ENCODE results near the gene RHBDD2. TPM values are rescaled to one million over a fixed set of nuclear protein-coding genes. Genes with fewer than 3 reads are reported as not detected.
A peak's percentile ranks its signal among the peaks of the same experiment; 100 is the strongest.

Gene RHBDD2
- total RNA-seq, 1 donor from 2014 or later: 85.6 TPM

DNA sequence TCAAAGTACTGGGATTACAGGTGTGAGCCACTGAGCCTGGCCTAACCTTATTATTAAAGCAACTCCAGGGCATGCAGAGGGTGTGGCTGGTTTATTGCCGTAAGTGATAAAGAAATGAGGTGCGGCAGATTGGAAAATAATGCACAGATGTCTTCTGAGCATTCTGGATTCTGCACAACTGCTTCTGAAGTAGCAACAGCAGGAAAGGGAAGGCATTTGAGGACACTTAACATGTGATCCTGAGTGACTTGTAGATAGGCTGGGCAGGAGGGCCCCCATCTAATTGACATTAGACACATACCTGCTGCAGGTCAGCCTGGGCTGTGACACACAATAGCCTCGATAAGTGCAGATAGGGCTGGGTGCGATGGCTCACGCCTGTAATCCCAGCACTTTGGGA is 5.6 kb downstream of the RHBDD2 start:
- Mint-ChIP-seq H3K9me3 (ENCODE audit: unreplicated experiment) (no peaks in the 10 kb centered on the region), H3K4me3 (ENCODE audit: unreplicated experiment) (no peak overlapping the region), H3K27ac (ENCODE audit: unreplicated experiment) (no peak overlapping the region), H3K4me1 (ENCODE audit: low read depth, unreplicated experiment) (peaks cover 1% of the 10 kb centered on the region), H3K27me3 (ENCODE audit: unreplicated experiment) (peaks cover 6% of the 10 kb centered on the region), H3K36me3 (ENCODE audit: unreplicated experiment) (no peaks in the 10 kb centered on the region)
- no peak for DNase-seq
- TF ChIP-seq, protein P1, sequence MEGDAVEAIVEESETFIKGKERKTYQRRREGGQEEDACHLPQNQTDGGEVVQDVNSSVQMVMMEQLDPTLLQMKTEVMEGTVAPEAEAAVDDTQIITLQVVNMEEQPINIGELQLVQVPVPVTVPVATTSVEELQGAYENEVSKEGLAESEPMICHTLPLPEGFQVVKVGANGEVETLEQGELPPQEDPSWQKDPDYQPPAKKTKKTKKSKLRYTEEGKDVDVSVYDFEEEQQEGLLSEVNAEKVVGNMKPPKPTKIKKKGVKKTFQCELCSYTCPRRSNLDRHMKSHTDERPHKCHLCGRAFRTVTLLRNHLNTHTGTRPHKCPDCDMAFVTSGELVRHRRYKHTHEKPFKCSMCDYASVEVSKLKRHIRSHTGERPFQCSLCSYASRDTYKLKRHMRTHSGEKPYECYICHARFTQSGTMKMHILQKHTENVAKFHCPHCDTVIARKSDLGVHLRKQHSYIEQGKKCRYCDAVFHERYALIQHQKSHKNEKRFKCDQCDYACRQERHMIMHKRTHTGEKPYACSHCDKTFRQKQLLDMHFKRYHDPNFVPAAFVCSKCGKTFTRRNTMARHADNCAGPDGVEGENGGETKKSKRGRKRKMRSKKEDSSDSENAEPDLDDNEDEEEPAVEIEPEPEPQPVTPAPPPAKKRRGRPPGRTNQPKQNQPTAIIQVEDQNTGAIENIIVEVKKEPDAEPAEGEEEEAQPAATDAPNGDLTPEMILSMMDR (IDR thresholded peaks at IDR 0.05; ENCODE audit: partially characterized antibody, unreplicated experiment): no peak

DNA sequence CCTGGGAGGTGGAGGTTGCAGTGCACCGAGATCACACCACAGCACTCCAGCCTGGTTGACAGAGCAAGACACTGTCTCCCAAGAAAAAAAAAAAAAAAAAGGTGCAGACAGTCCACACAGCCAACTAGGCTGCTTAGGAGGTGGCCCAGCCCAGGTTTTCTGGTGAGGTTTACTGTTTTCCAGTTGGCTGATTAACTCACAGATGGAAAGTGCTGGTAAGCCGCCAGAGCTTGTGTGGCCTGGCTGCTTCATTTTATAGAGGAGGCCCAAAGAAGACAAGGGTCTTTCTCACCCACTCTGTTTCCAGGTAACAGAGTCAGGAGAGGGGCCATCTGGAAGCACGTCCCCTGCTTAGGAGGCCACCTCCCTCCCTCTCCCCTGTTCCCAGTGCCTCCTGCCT is 6.2 kb downstream of the RHBDD2 start:
- Mint-ChIP-seq H3K9me3 (ENCODE audit: unreplicated experiment) (no peaks in the 10 kb centered on the region), H3K27ac (ENCODE audit: unreplicated experiment) (no peak overlapping the region), H3K36me3 (ENCODE audit: unreplicated experiment) (no peaks in the 10 kb centered on the region), H3K4me1 (ENCODE audit: low read depth, unreplicated experiment) (no peaks in the 10 kb centered on the region), H3K4me3 (ENCODE audit: unreplicated experiment) (no peak overlapping the region), H3K27me3 (ENCODE audit: unreplicated experiment) (peaks cover 4% of the 10 kb centered on the region)
- no peak for DNase-seq
- TF ChIP-seq, protein P1 (IDR thresholded peaks at IDR 0.05; ENCODE audit: partially characterized antibody, unreplicated experiment): no peak

DNA sequence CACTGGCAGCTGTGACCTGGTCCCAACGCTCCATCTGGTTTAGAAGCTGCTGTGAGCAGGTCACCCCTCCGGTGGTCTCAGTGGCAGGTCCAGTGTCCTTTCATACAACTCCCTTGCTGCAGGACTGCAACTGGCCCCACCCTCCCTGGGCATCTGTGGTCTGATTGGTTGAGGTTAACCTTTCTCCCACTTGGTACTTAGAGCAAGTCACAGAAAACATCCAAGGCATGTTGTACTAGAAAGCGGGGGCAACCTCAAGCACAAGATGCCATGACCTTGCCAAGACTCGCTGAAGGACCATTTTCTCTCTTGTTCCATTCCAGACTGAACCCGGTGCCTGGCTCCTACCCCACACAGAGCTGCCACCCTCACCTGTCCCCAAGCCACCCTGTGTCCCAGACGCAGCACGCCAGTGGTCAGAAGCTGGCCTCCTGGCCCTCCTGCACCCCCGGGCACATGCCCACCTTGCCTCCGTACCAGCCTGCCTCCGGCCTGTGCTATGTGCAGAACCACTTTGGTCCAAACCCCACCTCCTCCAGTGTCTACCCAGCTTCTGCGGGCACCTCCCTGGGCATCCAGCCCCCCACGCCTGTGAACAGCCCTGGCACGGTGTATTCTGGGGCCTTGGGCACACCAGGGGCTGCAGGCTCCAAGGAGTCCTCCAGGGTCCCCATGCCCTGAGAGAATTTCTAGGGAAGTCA is 9.0 kb downstream of the RHBDD2 start:
- Mint-ChIP-seq H3K27me3 (ENCODE audit: unreplicated experiment) (peaks cover 5% of the 10 kb centered on the region), H3K27ac (ENCODE audit: unreplicated experiment) (no peak overlapping the region), H3K36me3 (ENCODE audit: unreplicated experiment) (no peaks in the 10 kb centered on the region), H3K9me3 (ENCODE audit: unreplicated experiment) (peaks cover 2% of the 10 kb centered on the region), H3K4me3 (ENCODE audit: unreplicated experiment) (no peak overlapping the region), H3K4me1 (ENCODE audit: low read depth, unreplicated experiment) (no peaks in the 10 kb centered on the region)
- DNase-seq: no peak
- TF ChIP-seq, protein P1 (IDR thresholded peaks at IDR 0.05; ENCODE audit: partially characterized antibody, unreplicated experiment): no peak

DNA sequence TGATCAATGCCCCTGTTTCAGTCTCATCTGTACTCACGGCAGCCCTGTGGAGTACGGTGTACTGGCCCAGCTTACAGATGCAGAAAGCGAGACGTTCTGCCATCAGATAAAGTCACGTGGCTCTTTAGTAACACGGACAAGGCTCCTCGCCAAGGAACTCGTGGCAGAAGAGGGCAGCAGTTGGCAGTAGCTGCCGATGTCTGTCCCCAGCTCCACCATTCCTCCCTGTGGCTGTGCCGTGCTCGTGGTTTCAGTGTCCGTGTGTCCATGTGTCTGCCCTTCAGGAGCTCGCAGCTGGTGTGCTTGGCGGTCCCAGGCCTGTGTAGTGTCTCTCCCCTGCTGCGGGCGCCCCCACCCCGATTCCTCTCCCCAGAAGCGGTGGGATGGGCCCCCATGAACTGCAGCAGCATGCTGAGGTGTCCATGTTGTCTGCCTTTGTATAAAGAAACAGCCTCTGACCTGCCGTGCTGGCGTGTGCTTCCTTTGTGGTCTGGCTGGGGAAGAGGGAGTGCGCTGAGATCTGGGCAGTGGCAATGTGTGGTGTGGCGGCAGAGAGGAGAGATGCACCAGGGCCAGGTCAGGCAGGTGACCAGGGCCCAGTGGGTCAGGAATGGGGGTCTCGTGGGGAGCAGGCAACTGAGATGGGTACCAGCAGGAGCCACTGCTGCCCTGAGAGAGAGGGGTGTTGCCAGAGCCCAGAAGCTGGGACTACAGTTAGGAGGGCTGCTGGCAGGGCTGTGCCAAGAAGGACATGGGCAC is 9.8 kb downstream of the RHBDD2 start:
- Mint-ChIP-seq H3K36me3 (ENCODE audit: unreplicated experiment) (no peaks in the 10 kb centered on the region), H3K4me1 (ENCODE audit: low read depth, unreplicated experiment) (no peaks in the 10 kb centered on the region), H3K27ac (ENCODE audit: unreplicated experiment) (peak overlapping the region; percentile 57), H3K27me3 (ENCODE audit: unreplicated experiment) (peaks cover 6% of the 10 kb centered on the region), H3K4me3 (ENCODE audit: unreplicated experiment) (no peak overlapping the region), H3K9me3 (ENCODE audit: unreplicated experiment) (peaks cover 3% of the 10 kb centered on the region)
- TF ChIP-seq, protein P1 (IDR thresholded peaks at IDR 0.05; ENCODE audit: partially characterized antibody, unreplicated experiment): no peak
- DNase-seq: no peak

Measured in glutamatergic neuron (in vitro differentiated cells).